Choroid plexus epithelial cell (primary cell): ENCODE measurements around the gene RAB22A.

Experiments
- DNase-seq: peaks from one replicate; pipeline ENCODE4 v3.0.0-alpha.2; 2010; ENCODE audit warnings: low read depth
- H3K4me3 ChIP-seq: 2 replicates; pipeline ENCODE4 v1.5.1; 2011; ENCODE audit warnings: low read depth, mild to moderate bottlenecking, control low read depth, low read length, moderate library complexity
- CTCF ChIP-seq: conservative IDR thresholded peaks from 2 replicates; pipeline ENCODE4 v1.5.1; 2011; ENCODE audit warnings: low read depth, mild to moderate bottlenecking, control low read depth, inconsistent platforms, low read length, moderate library complexity

The RAB22A gene

GRCh38 chr20:58268936-58269619 lies 40.4 kb upstream of the RAB22A start:
- no peak overlapping the region for H3K4me3 ChIP-seq
- TF ChIP-seq CTCF, result no peak
- peak; percentile 39 for DNase-seq

GRCh38 chr20:58271606-58272351 lies 37.7 kb upstream of the RAB22A start:
- no peak overlapping the region for H3K4me3 ChIP-seq
- DNase-seq, result peak; percentile 6
- TF ChIP-seq CTCF, result no peak

GRCh38 chr20:58274384-58274783 lies 35.1 kb upstream of the RAB22A start:
- DNase-seq, result no peak
- H3K4me3 ChIP-seq, result no peak overlapping the region
- no peak for TF ChIP-seq CTCF

- TF ChIP-seq CTCF, result no peak
- no peak overlapping the region for H3K4me3 ChIP-seq
- no peak for DNase-seq
Observed at GRCh38 chr20:58277107-58277506, 32.4 kb upstream of the RAB22A start.

GRCh38 chr20:58277578-58278472 lies 31.7 kb upstream of the RAB22A start:
- no peak overlapping the region for H3K4me3 ChIP-seq
- no peak for TF ChIP-seq CTCF
- no peak for DNase-seq

GRCh38 chr20:58286729-58287128 lies 22.8 kb upstream of the RAB22A start:
- no peak for DNase-seq
- no peak overlapping the region for H3K4me3 ChIP-seq
- no peak for TF ChIP-seq CTCF
